GM12878 (cell line): ENCODE measurements around the gene ARHGEF3. TPM values are rescaled to one million over a fixed set of nuclear protein-coding genes. Genes with fewer than 3 reads are reported as not detected.

Source experiments
- ATAC-seq: fragments of 200-7000 bp; cut with Tn5 transposase; 3 replicates; pipeline ENCODE4 v1.9.1; 2020; ENCODE audit warnings: mild to moderate bottlenecking, moderate library complexity
- BruUV-seq: library from RNA; stranded (reverse); fragments of 400-500 nt; replicated peaks from 2 replicates; lab custom pipeline; 2021; lab: Mats Ljungman, UMichigan
- CTCF ChIA-PET: fragments of 300-600 bp; sonication (Branson Sonifier 250); formaldehyde crosslinking; extraction: SDS; loops from one replicate; lab custom pipeline; 2021; ENCODE audit warnings: inconsistent platforms; lab: Yijun Ruan, JAX
- POLR2A ChIA-PET: fragments of 350-600 bp; formaldehyde crosslinking; extraction: SDS; loops from one replicate; lab custom pipeline; 2021; ENCODE audit warnings: inconsistent platforms; lab: Charles Lee
- RAD21 ChIA-PET: fragments of 300-600 bp; sonication (Branson Sonifier 250); formaldehyde crosslinking; loops from one replicate; lab custom pipeline; 2023; ENCODE audit warnings: antibody characterized with exemption; ENCODE audit not compliant: unreplicated experiment; lab: Charles Lee
- SMC1A ChIA-PET: fragments of 300-600 bp; sonication (Branson Sonifier 250); formaldehyde crosslinking; loops from one replicate; lab custom pipeline; 2023; ENCODE audit not compliant: unreplicated experiment, uncharacterized antibody; lab: Charles Lee
- DNase-seq: peaks from one replicate; pipeline ENCODE4 v3.0.0-alpha.2; 2011; ENCODE audit warnings: low read depth, low spot score
- FAIRE-seq: peaks from 3 replicates; lab custom pipeline; 2011; peaks lifted over from hg19 to GRCh38; lab: Jason Lieb, UNC
- H2AFZ ChIP-seq: 2 replicates; pipeline ENCODE4 v1.6.0; 2011; ENCODE audit warnings: low read depth, low read length, control low read depth; ENCODE audit not compliant: control insufficient read depth
- H3K27ac ChIP-seq: 2 replicates; pipeline ENCODE4 v1.5.1; 2011; ENCODE audit warnings: control low read depth; ENCODE audit not compliant: control insufficient read depth, insufficient read depth
- H3K27me3 ChIP-seq, 2 experiments: replicated peaks in 1 of 2; 2 replicates each; pipeline versions ENCODE4 v1.6.0 to v1.6.1; 2011; ENCODE audit warnings: low read length in 1 of 2; ENCODE audit not compliant: control insufficient read depth in 2 of 2, insufficient read depth in 2 of 2
- H3K36me3 ChIP-seq, 2 experiments: 2 replicates each; pipeline ENCODE4 v1.5.1; 2011; ENCODE audit warnings: low read length in 1 of 2; ENCODE audit not compliant: control insufficient read depth in 2 of 2, insufficient read depth in 2 of 2
- H3K4me1 ChIP-seq: 2 replicates; pipeline ENCODE4 v1.6.1; 2011; ENCODE audit warnings: mild to moderate bottlenecking, low read length, moderate library complexity, mixed read lengths; ENCODE audit not compliant: control insufficient read depth, insufficient read depth
- H3K4me2 ChIP-seq: 2 replicates; pipeline ENCODE4 v1.6.0; 2011; ENCODE audit warnings: control low read depth; ENCODE audit not compliant: control insufficient read depth, insufficient read depth
- H3K4me3 ChIP-seq: fragments of 200-600 bp; sonication (generic); 2 replicates; pipeline ENCODE4 v1.5.1; 2016
- H3K79me2 ChIP-seq: 2 replicates; pipeline ENCODE4 v1.6.0; 2011; ENCODE audit warnings: low read length; ENCODE audit not compliant: control insufficient read depth, insufficient read depth
- H3K9ac ChIP-seq: 2 replicates; pipeline ENCODE4 v1.8.0; 2011; ENCODE audit warnings: low read length, control low read depth, mixed read lengths; ENCODE audit not compliant: control insufficient read depth, insufficient read depth
- H3K9me3 ChIP-seq: replicated peaks from 3 replicates; pipeline ENCODE4 v1.5.1; 2011; ENCODE audit warnings: mild to moderate bottlenecking, low read length; ENCODE audit not compliant: control insufficient read depth, insufficient read depth
- H4K20me1 ChIP-seq: 2 replicates; pipeline ENCODE4 v1.6.0; 2011; ENCODE audit not compliant: control insufficient read depth, insufficient read depth
- EP300 ChIP-seq, 2 experiments: fragments of 150-350 bp in 1 of 2; IDR thresholded peaks; 2 replicates each; pipeline ENCODE4 v1.6.1; 2011 to 2012; ENCODE audit warnings: low read depth in 2 of 2, low read length in 2 of 2, borderline replicate concordance in 1 of 2, improper control_type of control experiment in 1 of 2, inconsistent platforms in 1 of 2; ENCODE audit not compliant: control insufficient read depth in 1 of 2
- FOXM1 ChIP-seq: IDR thresholded peaks from 2 replicates; pipeline ENCODE4 v1.6.1; 2012; ENCODE audit warnings: low read depth, mild to moderate bottlenecking, inconsistent platforms, low read length, moderate library complexity
- GABPA ChIP-seq: IDR thresholded peaks from 2 replicates; pipeline ENCODE4 v1.6.1; 2014; ENCODE audit warnings: antibody characterized with exemption, low read depth, mild to moderate bottlenecking, inconsistent platforms
- HDAC6 ChIP-seq: fragments of 200-600 bp; sonication (generic); IDR thresholded peaks from one replicate; pipeline ENCODE4 v1.8.0; 2017; ENCODE audit warnings: antibody characterized with exemption; ENCODE audit not compliant: unreplicated experiment
- RAD51 ChIP-seq: fragments of 450-650 bp; IDR thresholded peaks from 2 replicates; pipeline ENCODE4 v1.6.1; 2016; ENCODE audit warnings: moderate library complexity, mild to moderate bottlenecking, inconsistent platforms
- SIX5 ChIP-seq: IDR thresholded peaks from 2 replicates; pipeline ENCODE4 v1.6.1; 2011; ENCODE audit warnings: mild to moderate bottlenecking, low read depth, low read length, moderate library complexity; ENCODE audit not compliant: severe bottlenecking
- SREBF2 ChIP-seq: IDR thresholded peaks from 2 replicates; pipeline ENCODE4 v1.6.1; 2012; ENCODE audit warnings: mild to moderate bottlenecking, low read length
- ZBED1 ChIP-seq: IDR thresholded peaks from 2 replicates; pipeline ENCODE4 v1.6.1; 2016; ENCODE audit warnings: borderline replicate concordance
- ZNF24 ChIP-seq: fragments of 450-650 bp; IDR thresholded peaks from 2 replicates; pipeline ENCODE4 v1.6.1; 2017; ENCODE audit warnings: antibody characterized with exemption, mild to moderate bottlenecking
- ZSCAN29 ChIP-seq: fragments of 450-650 bp; IDR thresholded peaks from 2 replicates; pipeline ENCODE4 v1.6.1; 2017; ENCODE audit warnings: mild to moderate bottlenecking, moderate library complexity
- WGBS: methylation state at CpG from one replicate; pipeline ENCODE4 v1.1.6; 2016; ENCODE audit warnings: low lambda C conversion rate; ENCODE audit not compliant: insufficient replicate concordance, insufficient coverage; ENCODE audit errors: missing lambda C conversion rate; 5-methylcytosine and 5-hydroxymethylcytosine counted together
- in situ Hi-C: fragments of 300-500 bp; cut with MboI; formaldehyde crosslinking; loops from 9 replicates; pipeline ENCODE4 v1.14.3; 2018; ENCODE audit warnings: mixed read lengths
- intact Hi-C: fragments of 100-400 bp; cut with micrococcal nuclease; formaldehyde crosslinking; loops from one replicate; pipeline ENCODE4 v1.14.2; 2022; ENCODE audit not compliant: unreplicated experiment
- polyA plus RNA-seq, 11 experiments: library from polyadenylated mRNA; depleted of rRNA in 4 of 11; unstranded in 6 of 11; stranded (reverse) in 5 of 11; fragments of >200 nt; fragmentation: Nextera tagmentation in 4 of 11; fragmentation: Illumina TruSeq in 1 of 11; extraction: Ambion mirVana in 4 of 11; extraction: Trizol in 1 of 11; gene quantifications; 1 replicate in 1 of 11; 2 replicates in 10 of 11; pipeline versions ENCODE4 v1.2.1 to v1.2.3, GENCODE V29; 2011 to 2016; ENCODE audit warnings: inconsistent platforms in 2 of 11, missing spikeins in 2 of 11, low read depth in 1 of 11
- total RNA-seq, 4 experiments: library from RNA; depleted of rRNA in 3 of 4; stranded (reverse); fragments of >200 nt in 3 of 4; fragmentation: Illumina TruSeq in 1 of 4; extraction: Trizol in 1 of 4; gene quantifications; 2 replicates each; pipeline versions ENCODE4 v1.2.1 to v1.2.3, GENCODE V29; 2013 to 2021
- TF ChIP-seq, protein P1 (sequence below): fragments of 450-650 bp; formaldehyde crosslinking; IDR thresholded peaks from 2 replicates; pipeline ENCODE4 v1.4.0; 2020; ENCODE audit warnings: mild to moderate bottlenecking, moderate library complexity

ARHGEF3 gene
- total and polyA plus RNA-seq, 10 of the 15 experiments (the other 5 are each of a cell fraction or from before 2014, with no cell fraction given) = 21.8 to 78.7 (median 56.2) TPM

DNA sequence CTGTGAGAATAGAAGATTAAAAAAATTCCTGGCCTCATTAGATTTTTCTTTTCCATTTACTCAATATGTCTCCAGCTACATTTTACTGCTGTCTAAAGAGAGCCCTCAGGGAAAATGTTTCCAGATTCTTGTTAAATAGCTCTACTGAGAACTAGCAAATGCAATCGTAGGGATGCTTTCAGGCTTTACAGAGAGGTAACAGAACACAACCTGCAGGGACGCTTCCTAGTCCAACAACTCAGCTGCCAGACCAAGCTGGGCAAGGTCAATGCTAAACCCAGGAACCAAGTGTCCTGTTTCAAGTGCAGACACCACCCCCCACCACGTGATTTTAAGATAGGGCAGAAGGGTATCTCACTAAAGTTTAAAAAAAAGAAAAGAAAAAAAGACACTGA, 25.2 kb downstream of the ARHGEF3 start:
- 53% methylated on average over 3 of the region's 3 CpGs for WGBS
- BruUV-seq = no TSS peak

More for the DNA sequence above, 25.2 kb downstream of the ARHGEF3 start:
- Histone ChIP-seq H3K27me3 (no peaks in the 10 kb centered on the region), H3K36me3 (peaks cover 4 to 11% of the 10 kb centered on the region in 2 experiments; a peak in 3 of 4 replicates), H3K9ac (no peak overlapping the region), H3K4me2 (no peak overlapping the region), H3K79me2 (peaks cover 34% of the 10 kb centered on the region), H3K9me3 (no peaks in the 10 kb centered on the region), H3K4me3 (no peak overlapping the region), H3K27ac (no peak overlapping the region), H4K20me1 (no peaks in the 10 kb centered on the region), H2AFZ (no peak overlapping the region), H3K4me1 (peaks cover 28% of the 10 kb centered on the region)
- CTCF ChIA-PET = interaction anchor here (0.9 to 2.4 kb wide), 4 partner anchors 13 to 24 kb away, joined by 3 to 18 read pairs (median 4); no protein-coding TSS in a partner anchor
- TF ChIP-seq FOXM1 (no peak), ZSCAN29 (no peak), RAD51 (no peak), GABPA (no peak), EP300 (IDR thresholded peaks at IDR 0.05; ENCODE audit: borderline replicate concordance in 1 of 2, control insufficient read depth in 1 of 2, low read depth in 2 of 2, low read length in 2 of 2) (no peak), ZBED1 (no peak), HDAC6 (no peak), SREBF2 (no peak), ZNF24 (no peak), SIX5 (no peak)
- TF ChIP-seq, protein P1, sequence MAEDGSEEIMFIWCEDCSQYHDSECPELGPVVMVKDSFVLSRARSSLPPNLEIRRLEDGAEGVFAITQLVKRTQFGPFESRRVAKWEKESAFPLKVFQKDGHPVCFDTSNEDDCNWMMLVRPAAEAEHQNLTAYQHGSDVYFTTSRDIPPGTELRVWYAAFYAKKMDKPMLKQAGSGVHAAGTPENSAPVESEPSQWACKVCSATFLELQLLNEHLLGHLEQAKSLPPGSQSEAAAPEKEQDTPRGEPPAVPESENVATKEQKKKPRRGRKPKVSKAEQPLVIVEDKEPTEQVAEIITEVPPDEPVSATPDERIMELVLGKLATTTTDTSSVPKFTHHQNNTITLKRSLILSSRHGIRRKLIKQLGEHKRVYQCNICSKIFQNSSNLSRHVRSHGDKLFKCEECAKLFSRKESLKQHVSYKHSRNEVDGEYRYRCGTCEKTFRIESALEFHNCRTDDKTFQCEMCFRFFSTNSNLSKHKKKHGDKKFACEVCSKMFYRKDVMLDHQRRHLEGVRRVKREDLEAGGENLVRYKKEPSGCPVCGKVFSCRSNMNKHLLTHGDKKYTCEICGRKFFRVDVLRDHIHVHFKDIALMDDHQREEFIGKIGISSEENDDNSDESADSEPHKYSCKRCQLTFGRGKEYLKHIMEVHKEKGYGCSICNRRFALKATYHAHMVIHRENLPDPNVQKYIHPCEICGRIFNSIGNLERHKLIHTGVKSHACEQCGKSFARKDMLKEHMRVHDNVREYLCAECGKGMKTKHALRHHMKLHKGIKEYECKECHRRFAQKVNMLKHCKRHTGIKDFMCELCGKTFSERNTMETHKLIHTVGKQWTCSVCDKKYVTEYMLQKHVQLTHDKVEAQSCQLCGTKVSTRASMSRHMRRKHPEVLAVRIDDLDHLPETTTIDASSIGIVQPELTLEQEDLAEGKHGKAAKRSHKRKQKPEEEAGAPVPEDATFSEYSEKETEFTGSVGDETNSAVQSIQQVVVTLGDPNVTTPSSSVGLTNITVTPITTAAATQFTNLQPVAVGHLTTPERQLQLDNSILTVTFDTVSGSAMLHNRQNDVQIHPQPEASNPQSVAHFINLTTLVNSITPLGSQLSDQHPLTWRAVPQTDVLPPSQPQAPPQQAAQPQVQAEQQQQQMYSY (CRISPR knock-in tag) = no peak
- in situ Hi-C loops = no loop called here
- no peak for ATAC-seq
- POLR2A ChIA-PET = interaction anchor here (0.6 to 2.6 kb wide), 5 partner anchors 9 to 89 kb away, joined by 3 to 14 read pairs (median 7); no protein-coding TSS in a partner anchor
- intact Hi-C loops = no loop called here
- SMC1A ChIA-PET = interaction anchor here (1.0 to 9.0 kb wide), 8 partner anchors 9 to 212 kb away, joined by 3 to 93 read pairs (median 22); partner anchors contain the start of gene ARHGEF3
- no peak for FAIRE-seq
- RAD21 ChIA-PET = interaction anchor here (1.2 to 15.5 kb wide), 4 partner anchors 12 to 51 kb away, joined by 3 to 245 read pairs (median 6); partner anchors contain the start of gene ARHGEF3
- no peak for DNase-seq
